GM19397 (cell line): ENCODE measurements around the gene WWC2.

ENCODE experiments used
- ATAC-seq: cut with Tn5 transposase; IDR thresholded peaks from one replicate; pipeline ENCODE4 v1.9.1; 2021; ENCODE audit warnings: mild to moderate bottlenecking, moderate library complexity; ENCODE audit not compliant: unreplicated experiment

WWC2 gene

DNA sequence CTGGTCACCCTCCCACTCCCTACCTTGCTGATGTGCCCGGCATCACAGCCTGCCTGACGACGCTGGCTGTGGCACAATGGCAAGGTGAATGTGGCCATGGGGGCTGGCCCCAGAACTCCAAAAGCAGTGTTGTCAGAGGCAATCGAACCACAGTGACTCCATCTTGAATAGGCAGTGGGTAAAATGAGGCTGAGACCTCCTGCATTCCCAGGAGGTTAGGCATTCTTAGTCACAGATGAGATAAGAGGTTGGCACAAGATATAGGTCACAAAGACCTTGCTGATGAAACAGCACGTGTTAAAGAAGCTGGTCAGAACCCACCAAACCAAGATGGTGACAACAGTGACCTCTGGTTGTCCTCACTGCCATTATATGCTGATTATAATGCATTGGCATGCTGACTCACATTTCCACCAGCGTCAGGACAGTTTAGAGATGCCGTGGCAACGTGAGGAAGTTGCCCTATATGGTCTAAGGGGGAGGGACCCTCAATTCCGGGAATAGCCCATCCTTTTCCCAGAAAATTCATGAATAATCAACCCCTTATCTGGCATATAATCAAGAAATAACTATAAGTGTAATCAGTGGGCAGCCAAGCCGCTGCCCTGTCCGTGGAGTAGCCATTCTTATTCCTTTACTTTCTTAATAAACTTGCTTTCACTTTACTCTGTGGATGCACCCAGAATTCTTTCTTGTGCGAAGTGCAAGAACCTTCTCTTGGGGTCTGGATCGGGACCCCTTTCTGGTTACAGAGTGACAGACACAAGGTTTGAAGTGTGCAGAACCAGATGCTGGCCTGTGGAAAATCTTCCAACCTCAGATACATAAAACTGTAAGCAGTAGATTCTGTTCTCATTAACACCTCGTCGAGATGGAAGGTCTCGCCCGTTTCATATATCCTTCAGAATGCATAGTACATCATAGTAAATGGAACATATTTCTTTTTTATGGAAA is 249.9 kb downstream of the WWC2 start:
- ATAC-seq: no peak

DNA sequence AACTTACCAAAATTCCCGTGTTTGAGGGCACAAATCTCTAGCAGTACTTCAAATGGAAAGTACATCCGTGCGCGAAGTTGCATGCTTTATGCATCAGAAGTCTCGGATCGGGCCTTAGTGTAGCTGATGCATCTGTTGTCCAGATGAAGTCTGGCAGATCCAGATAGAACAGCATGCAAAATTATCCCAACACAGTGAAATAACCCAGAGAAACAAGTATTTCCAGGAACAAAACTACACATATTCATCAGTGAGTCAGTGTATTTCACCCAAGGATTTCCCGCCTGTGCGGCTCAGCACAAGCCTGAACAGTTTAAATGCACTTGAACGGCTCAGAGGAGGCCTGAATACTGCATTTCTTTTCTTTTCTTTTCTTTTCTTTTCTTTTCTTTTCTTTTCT is 250.6 kb downstream of the WWC2 start:
- ATAC-seq: no peak

DNA sequence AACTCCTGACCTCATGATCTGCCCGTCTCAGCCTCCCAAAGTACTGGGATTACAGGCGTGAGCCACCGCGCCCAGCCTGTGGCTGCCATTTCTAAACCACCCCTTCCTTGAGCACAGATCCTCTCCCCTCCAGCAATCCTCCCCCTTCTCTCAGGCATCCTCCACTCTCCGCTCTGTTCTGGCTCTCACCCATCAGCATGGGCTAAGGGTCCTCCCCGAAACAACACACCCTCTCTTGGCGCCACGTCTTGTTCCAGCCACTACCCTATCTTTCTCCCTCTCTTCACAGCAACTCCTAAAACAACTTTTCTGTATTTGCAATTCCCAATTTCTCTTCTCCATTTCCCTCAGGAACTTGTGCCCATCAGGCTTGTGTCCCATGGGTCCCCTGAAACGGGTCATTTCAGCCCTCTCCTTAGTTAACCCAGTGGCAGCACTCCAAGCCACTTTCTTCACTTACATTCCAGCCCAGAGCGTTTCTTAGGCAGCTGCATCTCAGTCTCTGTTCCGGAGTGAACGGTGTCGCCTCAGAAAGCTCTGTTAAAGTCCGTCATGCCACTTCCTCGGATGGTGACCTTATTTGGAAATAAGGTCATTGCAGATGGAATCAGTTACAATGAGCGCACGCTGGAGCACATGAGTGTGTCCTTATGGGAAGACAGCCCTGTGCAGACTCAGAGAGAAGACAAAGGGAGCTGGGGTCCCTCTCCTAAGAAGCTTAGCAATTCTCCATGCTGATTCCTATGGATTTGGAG is 251.4 kb downstream of the WWC2 start:
- no peak for ATAC-seq

DNA sequence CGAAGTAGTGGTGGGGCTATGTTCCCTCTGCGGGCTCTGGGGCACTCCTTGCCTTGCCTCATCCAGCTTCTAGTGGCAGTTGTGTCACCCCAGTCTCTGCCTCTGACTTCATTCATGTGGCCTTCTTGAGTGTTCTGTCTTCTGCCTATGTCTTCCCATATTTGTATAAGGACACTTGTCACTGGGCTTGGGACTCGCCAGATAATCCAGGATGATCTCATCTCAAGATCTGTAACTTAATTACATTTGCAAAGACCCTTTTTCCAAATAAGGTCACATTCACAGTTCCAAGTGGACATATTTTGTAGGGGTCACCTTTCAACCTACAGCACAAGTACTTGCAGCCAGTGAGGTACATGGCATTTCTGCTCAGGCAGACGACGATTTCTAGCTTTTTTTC is 253.5 kb downstream of the WWC2 start:
- ATAC-seq: no peak

DNA sequence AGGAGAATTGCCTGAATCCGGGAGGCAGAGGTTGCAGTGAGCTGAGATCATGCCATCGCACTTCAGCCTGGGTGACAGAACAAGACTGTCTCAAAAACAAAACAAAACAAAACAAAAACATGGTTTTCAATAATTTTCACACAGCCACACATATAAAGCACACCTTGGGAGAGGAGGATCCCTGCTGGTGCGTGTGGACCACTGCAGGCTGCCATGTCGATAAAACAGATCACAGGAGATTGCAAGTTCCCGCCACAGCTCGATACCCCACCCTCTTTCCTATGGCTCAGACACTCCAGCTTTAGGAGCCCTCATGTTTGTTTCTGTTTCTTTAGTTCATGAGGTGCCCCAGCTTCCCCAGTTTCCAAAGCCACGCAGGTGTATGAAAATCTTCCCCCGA is 254.5 kb downstream of the WWC2 start:
- no peak for ATAC-seq

DNA sequence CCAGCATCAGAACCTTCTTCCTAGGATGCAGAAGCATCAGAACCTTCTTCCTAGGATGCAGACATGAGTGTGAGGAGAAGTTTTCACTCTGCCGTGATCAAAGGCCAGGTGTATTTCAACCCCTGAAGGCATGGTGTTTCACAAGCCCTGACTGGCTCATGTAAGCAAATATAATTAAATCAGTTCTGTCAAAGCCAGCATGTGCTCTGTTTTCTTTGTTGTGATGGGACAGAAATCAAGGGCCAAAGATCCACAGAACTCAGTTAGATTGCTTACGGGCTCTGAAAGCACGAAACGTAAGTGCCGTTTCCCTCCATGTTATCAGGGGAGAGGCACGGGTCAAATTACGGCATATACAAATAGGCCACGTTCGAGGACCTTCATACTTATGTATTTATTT is 255.2 kb downstream of the WWC2 start:
- ATAC-seq: no peak

DNA sequence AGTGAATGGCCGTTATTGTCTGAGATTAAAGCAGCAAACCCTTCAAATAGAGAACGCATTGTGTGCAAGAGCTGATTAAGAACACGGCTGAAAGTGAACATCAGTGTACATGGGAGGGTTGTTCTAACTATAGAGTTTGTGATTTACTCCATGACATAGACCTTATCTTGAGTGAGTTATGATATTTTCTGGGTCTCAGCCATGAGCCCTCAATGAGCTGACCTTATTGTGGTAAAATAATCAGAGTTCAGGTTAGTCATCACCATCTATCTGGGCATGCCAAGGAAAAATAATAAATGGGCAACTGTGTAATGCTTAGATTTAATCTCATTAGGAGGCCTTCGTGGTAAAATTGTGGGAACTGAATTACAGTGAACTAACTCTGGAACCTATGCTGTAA is 256.3 kb downstream of the WWC2 start:
- no peak for ATAC-seq

DNA sequence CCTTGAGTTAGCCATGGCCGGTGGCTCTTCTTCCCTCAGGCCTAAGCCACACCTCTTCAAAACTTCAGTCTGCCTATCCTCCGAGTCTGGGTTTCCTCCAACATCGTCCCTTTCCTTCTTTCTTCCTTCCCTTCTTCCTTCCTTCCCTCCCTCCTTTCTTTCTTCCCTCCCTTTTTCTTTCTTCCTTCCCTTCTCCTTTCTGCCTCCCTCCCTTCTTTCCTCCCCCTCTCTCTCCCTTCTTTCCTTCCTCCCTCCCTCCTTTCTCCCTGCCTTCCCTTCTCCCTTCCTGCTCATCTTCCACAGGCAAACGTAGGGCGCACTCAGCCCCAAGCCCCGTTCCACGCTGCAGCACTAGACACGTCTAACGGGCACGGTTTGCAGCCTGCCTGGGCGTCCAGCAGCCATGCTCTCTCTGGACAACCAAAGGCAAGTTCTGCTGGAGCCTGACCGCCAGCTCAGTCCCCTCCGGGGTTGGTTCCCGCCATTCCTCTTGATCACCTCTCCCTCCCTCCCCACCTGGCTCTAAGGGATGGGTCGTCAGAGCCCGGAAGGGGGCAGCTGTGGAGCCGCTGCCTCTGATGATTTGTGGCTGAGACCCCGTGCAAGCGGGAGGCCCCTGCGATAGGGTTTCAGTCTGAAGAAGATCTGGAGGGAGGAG is 257.2 kb downstream of the WWC2 start:
- no peak for ATAC-seq

DNA sequence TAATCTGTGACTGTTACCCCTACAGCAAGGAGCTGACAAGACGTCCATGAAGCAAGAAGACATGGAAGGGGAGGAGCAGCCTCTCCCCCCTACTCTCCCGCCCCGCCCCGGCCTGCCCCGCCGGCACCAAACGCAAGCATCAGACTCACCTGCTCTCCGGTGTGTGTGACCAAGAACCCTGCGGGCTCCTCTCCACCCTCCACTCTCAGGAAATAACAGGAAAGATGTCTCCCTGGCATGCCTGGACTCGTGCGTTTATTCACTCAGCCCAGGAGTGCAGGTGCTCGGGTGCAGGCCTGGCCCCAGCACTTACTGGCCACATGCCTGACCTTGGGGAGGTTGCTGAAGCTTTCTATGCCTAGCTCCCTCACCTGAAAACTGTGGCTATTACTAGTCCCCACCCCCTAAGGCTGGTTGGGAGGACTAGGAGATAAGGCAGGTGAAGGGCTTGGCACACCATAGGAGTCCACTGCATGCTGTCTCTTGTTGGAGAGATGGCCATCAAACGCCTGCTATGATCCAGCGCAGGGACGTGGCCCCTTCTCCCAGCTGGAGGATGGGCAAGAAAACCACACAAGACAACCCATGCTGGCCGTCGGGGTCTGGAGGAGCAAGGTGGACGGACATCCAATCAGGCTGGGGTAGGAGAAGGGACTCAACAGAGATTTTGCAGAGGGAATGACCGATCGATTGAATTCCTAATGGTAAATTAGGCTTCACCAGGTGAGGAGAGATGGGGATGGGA is 258.0 kb downstream of the WWC2 start:
- ATAC-seq: no peak

DNA sequence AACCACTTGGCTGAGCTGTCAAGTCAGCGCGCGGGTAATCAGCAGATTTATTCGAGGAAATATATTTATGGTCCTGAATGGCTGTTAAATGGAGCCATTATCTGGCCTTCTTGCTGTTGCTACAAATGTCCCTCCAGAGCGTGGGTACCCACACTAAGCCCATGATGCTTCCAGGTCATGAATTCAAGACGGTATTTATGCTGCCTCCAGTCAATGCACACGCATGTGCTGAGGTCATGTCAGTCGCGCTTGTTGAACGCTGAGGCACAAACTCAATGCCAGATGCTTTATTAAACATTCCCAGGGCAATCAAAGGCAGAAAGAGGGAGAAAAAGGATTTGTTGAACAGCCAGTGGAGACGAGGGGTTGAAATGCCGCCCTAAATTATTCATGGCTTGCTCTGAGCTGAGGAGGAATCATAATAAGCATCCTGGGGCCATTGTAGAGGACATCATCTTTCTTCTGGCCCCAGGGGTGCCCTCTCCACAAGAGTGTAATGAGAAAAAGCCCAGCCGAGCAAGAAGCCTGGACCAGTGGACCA is 259.2 kb downstream of the WWC2 start:
- no peak for ATAC-seq

DNA sequence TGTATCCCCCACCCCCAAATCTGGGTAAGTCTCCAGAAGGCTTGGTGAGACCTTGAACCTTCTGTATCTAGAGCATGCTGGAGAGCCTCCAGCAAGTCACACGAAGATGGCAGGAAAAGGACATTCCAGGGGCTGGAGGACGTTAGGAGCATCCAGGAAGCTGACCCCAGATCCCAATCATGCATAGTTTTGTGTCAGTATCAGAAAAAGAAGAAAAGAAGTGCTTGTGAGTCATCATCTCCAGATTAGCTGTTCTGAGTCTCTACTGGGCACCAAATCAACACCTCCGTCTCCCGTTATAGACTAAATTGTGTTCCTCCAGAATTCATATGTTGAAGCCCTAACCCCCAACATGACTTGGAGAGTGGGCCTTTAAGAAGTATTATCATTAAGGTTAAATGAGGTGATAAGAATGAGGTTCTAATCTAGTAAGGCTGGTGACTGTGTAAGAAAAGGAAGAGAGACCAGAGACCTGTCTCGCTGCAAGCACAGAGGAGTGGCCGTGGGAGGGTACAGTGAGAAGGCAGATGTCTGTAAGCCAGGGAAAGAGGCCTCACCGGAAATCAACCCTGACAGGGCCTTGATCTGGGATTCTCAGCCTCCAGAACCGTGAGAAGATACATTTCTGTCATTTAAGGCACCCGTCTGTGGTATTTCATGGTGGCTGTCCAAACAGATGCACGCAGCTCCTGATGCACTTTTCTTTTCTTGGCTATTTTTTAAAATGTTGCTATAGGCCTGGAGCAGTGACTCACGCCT is 261.3 kb downstream of the WWC2 start:
- no peak for ATAC-seq

DNA sequence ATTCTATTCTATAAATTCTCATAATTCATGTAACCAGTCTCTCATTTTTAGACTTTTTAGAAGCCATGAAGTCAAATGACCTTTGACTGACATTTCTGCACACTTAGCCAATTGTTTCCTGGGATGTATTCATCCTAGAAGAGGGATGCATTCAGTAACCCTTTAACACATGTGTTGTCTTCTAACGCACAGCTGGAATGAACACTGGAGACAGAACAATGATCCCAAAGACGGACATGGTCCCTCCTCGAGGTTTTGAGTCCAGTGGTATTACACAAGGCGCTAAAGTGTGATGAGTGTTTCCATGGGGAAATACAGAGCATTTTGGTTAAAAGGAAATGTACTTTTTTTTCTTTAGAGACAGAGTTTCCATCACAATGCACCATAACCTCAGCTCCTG is 263.0 kb downstream of the WWC2 start:
- no peak for ATAC-seq

DNA sequence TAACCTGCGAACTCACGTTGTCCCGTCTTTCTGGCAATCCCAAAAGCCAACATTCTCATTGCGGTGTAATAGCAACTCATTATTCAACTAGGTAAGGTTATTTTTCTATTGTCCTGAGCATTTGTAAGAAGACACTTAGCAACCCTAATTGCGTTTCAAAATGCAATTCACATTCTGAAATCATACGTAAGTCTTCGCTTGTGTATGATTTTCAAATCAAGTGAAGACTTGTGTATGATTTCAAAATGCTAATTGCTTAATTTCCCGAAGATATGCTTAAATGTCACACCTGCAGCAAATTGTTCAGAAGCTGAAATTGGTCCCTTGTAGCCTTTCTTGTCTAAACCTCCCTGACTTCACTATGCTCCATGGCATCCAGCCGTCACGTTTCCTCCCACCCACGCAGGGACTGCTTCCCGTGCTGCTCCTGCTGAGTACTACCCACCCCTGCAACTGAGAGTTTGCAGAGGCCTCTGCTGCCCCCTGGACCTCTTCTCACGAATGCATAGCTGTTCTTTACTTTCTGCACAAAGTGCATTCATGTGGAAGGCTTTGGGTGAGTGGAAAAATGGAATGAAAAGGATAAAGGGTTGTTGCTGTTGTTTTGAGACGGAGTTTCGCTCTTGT is 264.0 kb downstream of the WWC2 start:
- no peak for ATAC-seq

DNA sequence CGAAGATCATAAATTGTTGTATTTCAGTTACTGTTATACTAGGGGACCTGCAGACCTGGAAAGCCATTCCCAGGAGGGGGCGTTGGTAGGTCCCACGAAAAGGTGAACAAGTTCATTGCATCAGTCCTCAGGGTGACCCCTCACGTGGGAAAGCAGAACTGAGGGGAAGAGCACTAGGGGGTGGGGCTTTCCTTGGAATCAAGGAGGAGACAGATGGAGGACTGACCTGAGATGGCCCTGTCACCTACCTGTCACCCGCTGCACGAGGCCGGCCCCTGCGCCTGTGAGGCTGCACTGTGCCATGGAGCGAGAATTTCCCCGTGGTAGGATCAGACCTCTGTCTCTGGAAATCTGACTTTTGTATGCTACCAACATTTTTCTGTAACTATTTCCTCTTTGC is 265.0 kb downstream of the WWC2 start:
- no peak for ATAC-seq

DNA sequence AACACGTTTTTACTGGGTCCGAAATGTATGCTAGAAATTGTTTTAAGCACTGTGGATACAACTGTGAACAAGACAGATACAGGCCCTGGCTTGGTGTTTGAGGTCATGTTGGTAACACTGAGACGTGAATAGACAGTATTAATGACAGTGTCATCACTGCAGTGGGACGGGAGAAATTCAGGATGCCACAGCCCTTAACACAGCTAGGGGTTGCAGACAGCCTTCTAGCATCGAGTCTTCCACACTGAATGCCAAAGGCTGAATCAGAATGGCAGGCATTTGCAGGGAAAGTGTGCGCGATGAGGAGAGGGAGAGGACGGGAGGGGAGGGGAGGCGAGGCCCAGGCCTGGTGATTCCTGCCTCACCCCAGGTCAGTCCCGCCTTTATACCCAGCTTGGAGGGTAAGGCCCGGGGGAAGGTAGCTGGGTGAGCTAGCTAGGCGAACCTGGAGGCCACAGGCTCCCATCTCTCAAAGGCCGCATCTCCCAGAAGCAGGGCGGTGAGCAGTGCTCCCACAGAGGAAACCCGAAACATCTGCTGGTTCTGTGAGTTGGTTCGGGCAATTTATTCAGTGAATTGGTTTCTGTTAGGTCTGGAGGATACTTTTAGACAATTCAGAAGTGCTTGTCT is 267.3 kb downstream of the WWC2 start:
- no peak for ATAC-seq

DNA sequence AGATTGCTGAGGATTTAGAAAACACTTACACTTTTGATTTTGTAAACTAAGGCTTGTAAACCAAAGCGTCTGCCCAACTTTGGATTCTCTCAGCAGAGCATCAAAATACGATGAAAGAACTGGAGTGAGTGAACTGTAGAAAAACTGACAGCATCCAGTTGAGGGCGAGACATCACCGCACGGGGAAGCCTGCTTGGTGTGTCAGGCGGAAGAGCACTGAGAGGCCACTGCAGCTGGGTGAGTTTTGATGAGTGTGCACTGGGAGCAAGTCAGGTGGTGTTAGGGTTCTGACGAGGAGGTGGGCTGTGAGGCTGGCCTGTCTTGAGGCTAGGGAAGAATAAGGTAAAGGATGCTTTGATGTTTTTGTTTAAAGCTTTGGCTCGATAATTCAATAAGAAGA is 270.0 kb downstream of the WWC2 start:
- no peak for ATAC-seq
